ENCODE results near the gene RRAS. TPM values are rescaled to one million over a fixed set of nuclear protein-coding genes. Genes with fewer than 3 reads are reported as not detected.

Gene RRAS
- total and polyA plus RNA-seq, 2 of the 4 experiments (the other 2 are of a cell fraction), result 50.2 to 241 TPM

DNA sequence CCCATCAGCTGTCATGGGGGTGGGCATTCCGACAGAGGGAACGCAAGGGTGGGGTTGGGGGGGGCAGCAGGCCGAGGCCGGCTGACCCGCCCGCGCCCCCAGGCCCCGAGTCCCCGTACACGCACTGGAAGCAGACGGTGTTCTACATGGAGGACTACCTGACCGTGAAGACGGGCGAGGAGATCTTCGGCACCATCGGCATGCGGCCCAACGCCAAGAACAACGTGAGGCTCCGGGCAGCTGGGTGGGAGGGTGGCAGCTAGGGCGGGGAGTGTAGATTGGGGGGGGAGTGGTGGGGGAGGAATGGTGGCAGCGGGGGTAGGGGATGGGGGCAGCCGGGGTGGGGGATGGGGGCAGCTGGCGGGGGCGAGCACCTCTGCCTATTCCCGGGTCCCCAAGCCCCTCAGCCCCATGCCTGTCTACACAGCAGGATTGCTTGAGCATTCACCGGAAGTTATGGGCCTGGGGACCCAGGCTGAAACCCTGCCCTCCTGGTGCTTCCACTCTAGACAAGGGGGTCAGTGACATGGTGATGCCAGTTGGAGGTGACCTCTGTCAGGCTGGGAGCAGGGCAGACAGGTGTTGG lies 46.7 kb upstream of the RRAS start:
- WGBS, 2 experiments (ENCODE audit: extremely low coverage in 2 of 2, insufficient read length in 1 of 2), result 90% methylated on average over 10 of the region's 27 CpGs; no CpG with 5 or more reads in 1 of the 2 experiments
- no peak overlapping the region for H4K5ac ChIP-seq (ENCODE audit: low read depth, low read length)
- intact Hi-C loops (cut with micrococcal nuclease) (no loop called here), dilution Hi-C loops (cut with HindIII; ENCODE audit: low sequenced_read_pairs, unreplicated experiment) (no loop called here), in situ Hi-C loops (cut with MboI; ENCODE audit: low sequenced_read_pairs) (loop anchor here (10.0 kb wide), 1 partner anchor 168 kb away; the partner anchor contains the start of gene PTOV1)
- H4K8ac ChIP-seq (ENCODE audit: low read depth in 2 of 2, low read length in 2 of 2), result no peak overlapping the region
- no peak overlapping the region for H4K91ac ChIP-seq (ENCODE audit: insufficient read depth, low read depth, low read length)
- H3K4me1 ChIP-seq (ENCODE audit: control insufficient read depth, insufficient read depth, low read length), result peaks cover 7% of the 10 kb centered on the region
- peaks cover 18 to 57% of the 10 kb centered on the region in 2 experiments for H3K79me1 ChIP-seq (ENCODE audit: low read depth in 1 of 2, low read length in 2 of 2)
- H3K4me2 ChIP-seq (ENCODE audit: low read depth, low read length), result no peak overlapping the region
- H2BK120ac ChIP-seq (ENCODE audit: low read depth, low read length), result no peak overlapping the region
- H2AFZ ChIP-seq (replicated peaks; ENCODE audit: low read length, poor library complexity), result peak overlapping the region; percentile 51
- H3K27ac ChIP-seq (ENCODE audit: insufficient read depth, low read length), result no peak overlapping the region
- peaks cover 5% of the 10 kb centered on the region; the same call in 1 of the 2 replicates for H3K9me1 ChIP-seq (ENCODE audit: insufficient read depth, low read length)
- CTCF ChIA-PET, result no interaction called here
- peaks cover 49% of the 10 kb centered on the region for H3K36me3 ChIP-seq (ENCODE audit: control insufficient read depth, insufficient read depth, low read length)
- no peak overlapping the region for H3K14ac ChIP-seq (replicated peaks; ENCODE audit: low read depth, low read length)
- H3K9me3 ChIP-seq (ENCODE audit: control insufficient read depth, insufficient read depth, low read length), result no peaks in the 10 kb centered on the region
- no peak overlapping the region for H2AK5ac ChIP-seq (ENCODE audit: low read depth, low read length)
- no peak overlapping the region for H2BK15ac ChIP-seq (ENCODE audit: low read depth, low read length)
- no peak overlapping the region for H3K56ac ChIP-seq (ENCODE audit: extremely low read depth, insufficient read depth, low read length)
- peaks cover 31% of the 10 kb centered on the region for H4K20me1 ChIP-seq (ENCODE audit: insufficient read depth, low read length)
- ATAC-seq (ENCODE audit: low read depth), result no peak
- H3K23ac ChIP-seq (ENCODE audit: low read depth, low read length), result no peak overlapping the region
- H3K9ac ChIP-seq (ENCODE audit: low read depth, low read length), result no peak overlapping the region
- H2BK20ac ChIP-seq (ENCODE audit: low read depth, low read length), result no peak overlapping the region
- TF ChIP-seq RAD21 (IDR thresholded peaks at IDR 0.05; ENCODE audit: low read length) (no peak), FOS (IDR thresholded peaks at IDR 0.05; ENCODE audit: low read depth, low read length) (no peak), RFX5 (IDR thresholded peaks at IDR 0.05; ENCODE audit: low read depth, low read length) (no peak), BHLHE40 (IDR thresholded peaks at IDR 0.05; ENCODE audit: low read depth, low read length) (no peak), MAFK (IDR thresholded peaks at IDR 0.05; ENCODE audit: low read depth, low read length) (no peak), CHD1 (IDR thresholded peaks at IDR 0.05; ENCODE audit: low read depth, low read length) (no peak), SMC3 (IDR thresholded peaks at IDR 0.05; ENCODE audit: low read depth, low read length) (no peak), MAZ (IDR thresholded peaks at IDR 0.05; ENCODE audit: borderline replicate concordance, low read depth, low read length) (no peak), MXI1 (IDR thresholded peaks at IDR 0.05; ENCODE audit: borderline replicate concordance, low read depth, low read length) (no peak), RCOR1 (IDR thresholded peaks at IDR 0.05; ENCODE audit: insufficient replicate concordance, low read length) (no peak), CEBPB (IDR thresholded peaks at IDR 0.05; ENCODE audit: low read depth, low read length) (no peak), POLR2A (IDR thresholded peaks at IDR 0.05; ENCODE audit: low read depth, low read length) (no peak), NFE2L2 (IDR thresholded peaks at IDR 0.05; ENCODE audit: low read depth, low read length) (no peak)
- TF ChIP-seq, protein P1, sequence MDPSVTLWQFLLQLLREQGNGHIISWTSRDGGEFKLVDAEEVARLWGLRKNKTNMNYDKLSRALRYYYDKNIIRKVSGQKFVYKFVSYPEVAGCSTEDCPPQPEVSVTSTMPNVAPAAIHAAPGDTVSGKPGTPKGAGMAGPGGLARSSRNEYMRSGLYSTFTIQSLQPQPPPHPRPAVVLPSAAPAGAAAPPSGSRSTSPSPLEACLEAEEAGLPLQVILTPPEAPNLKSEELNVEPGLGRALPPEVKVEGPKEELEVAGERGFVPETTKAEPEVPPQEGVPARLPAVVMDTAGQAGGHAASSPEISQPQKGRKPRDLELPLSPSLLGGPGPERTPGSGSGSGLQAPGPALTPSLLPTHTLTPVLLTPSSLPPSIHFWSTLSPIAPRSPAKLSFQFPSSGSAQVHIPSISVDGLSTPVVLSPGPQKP (IDR thresholded peaks at IDR 0.05; ENCODE audit: borderline replicate concordance, low read depth, low read length), result no peak
- TF ChIP-seq, protein P2, sequence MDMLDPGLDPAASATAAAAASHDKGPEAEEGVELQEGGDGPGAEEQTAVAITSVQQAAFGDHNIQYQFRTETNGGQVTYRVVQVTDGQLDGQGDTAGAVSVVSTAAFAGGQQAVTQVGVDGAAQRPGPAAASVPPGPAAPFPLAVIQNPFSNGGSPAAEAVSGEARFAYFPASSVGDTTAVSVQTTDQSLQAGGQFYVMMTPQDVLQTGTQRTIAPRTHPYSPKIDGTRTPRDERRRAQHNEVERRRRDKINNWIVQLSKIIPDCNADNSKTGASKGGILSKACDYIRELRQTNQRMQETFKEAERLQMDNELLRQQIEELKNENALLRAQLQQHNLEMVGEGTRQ (IDR thresholded peaks at IDR 0.05; ENCODE audit: low read depth, low read length), result no peak
- TF ChIP-seq, protein P3, sequence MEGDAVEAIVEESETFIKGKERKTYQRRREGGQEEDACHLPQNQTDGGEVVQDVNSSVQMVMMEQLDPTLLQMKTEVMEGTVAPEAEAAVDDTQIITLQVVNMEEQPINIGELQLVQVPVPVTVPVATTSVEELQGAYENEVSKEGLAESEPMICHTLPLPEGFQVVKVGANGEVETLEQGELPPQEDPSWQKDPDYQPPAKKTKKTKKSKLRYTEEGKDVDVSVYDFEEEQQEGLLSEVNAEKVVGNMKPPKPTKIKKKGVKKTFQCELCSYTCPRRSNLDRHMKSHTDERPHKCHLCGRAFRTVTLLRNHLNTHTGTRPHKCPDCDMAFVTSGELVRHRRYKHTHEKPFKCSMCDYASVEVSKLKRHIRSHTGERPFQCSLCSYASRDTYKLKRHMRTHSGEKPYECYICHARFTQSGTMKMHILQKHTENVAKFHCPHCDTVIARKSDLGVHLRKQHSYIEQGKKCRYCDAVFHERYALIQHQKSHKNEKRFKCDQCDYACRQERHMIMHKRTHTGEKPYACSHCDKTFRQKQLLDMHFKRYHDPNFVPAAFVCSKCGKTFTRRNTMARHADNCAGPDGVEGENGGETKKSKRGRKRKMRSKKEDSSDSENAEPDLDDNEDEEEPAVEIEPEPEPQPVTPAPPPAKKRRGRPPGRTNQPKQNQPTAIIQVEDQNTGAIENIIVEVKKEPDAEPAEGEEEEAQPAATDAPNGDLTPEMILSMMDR (conservative IDR thresholded peaks at IDR 0.05; ENCODE audit: low read depth, low read length), result no peak
- H3K18ac ChIP-seq (ENCODE audit: low read depth, low read length), result no peak overlapping the region
- no peak overlapping the region for H2BK5ac ChIP-seq (ENCODE audit: low read depth, low read length, poor library complexity, severe bottlenecking)
- BruUV-seq (replicated peaks), result no TSS peak
- H2AK9ac ChIP-seq (replicated peaks; ENCODE audit: low read depth, low read length, poor library complexity), result no peak overlapping the region
- no peaks in the 10 kb centered on the region for H3K27me3 ChIP-seq (ENCODE audit: control insufficient read depth, insufficient read depth, low read length)
- H3K4ac ChIP-seq (ENCODE audit: low read depth, low read length), result no peak overlapping the region
- H3K4me3 ChIP-seq (ENCODE audit: insufficient read depth, low read depth, low read length), result no peak overlapping the region
- POLR2A ChIA-PET (ENCODE audit: unreplicated experiment), result no interaction called here
- no peak for DNase-seq

Measured in IMR-90 (cell line).